Loucy (cell line): ENCODE measurements around the gene POLR3E.

Experiments
- H2AFZ ChIP-seq: fragments of 200-600 bp; sonication (generic); 2 replicates; pipeline ENCODE4 v1.6.0; 2016; ENCODE audit warnings: antibody characterized with exemption, mild to moderate bottlenecking, low read length, moderate library complexity
- H3F3A ChIP-seq: fragments of 200-600 bp; 2 replicates; pipeline ENCODE4 v1.6.0; 2016; ENCODE audit warnings: antibody characterized with exemption, low read depth, mild to moderate bottlenecking
- H3K27me3 ChIP-seq: fragments of 200-600 bp; sonication (generic); 2 replicates; pipeline ENCODE4 v1.6.1; 2014; ENCODE audit warnings: low read length, mild to moderate bottlenecking; ENCODE audit not compliant: insufficient read depth, poor library complexity, severe bottlenecking
- H3K36me3 ChIP-seq: fragments of 200-600 bp; sonication (generic); 2 replicates; pipeline ENCODE4 v1.6.1; 2016; ENCODE audit warnings: low read length; ENCODE audit not compliant: insufficient read depth
- H3K4me1 ChIP-seq: fragments of 200-600 bp; sonication (generic); 2 replicates; pipeline ENCODE4 v1.5.1; 2014; ENCODE audit warnings: low read length, mild to moderate bottlenecking; ENCODE audit not compliant: insufficient read depth, poor library complexity, severe bottlenecking
- H3K4me2 ChIP-seq: fragments of 200-600 bp; sonication (generic); 2 replicates; pipeline ENCODE4 v1.6.0; 2014; ENCODE audit warnings: antibody characterized with exemption, low read length, low read depth, mild to moderate bottlenecking; ENCODE audit not compliant: poor library complexity, severe bottlenecking
- H3K4me3 ChIP-seq: fragments of 200-600 bp; sonication (generic); 2 replicates; pipeline ENCODE4 v1.5.1; 2014; ENCODE audit warnings: low read length, mild to moderate bottlenecking, mixed read lengths; ENCODE audit not compliant: poor library complexity, severe bottlenecking
- H3K79me2 ChIP-seq: fragments of 200-600 bp; sonication (generic); 2 replicates; pipeline ENCODE4 v1.6.1; 2014; ENCODE audit warnings: low read length; ENCODE audit not compliant: insufficient read depth
- H3K9ac ChIP-seq: fragments of 200-600 bp; sonication (generic); 2 replicates; pipeline ENCODE4 v1.6.0; 2014; ENCODE audit warnings: mild to moderate bottlenecking, low read depth, low read length, moderate library complexity; ENCODE audit not compliant: poor library complexity, severe bottlenecking
- H3K9me2 ChIP-seq: fragments of 200-600 bp; sonication (generic); replicated peaks from 2 replicates; pipeline ENCODE4 v1.6.1; 2016; ENCODE audit warnings: low read depth, low read length, mixed read lengths
- H3K9me3 ChIP-seq: fragments of 200-600 bp; sonication (generic); 2 replicates; pipeline ENCODE4 v1.6.1; 2014; ENCODE audit warnings: mild to moderate bottlenecking, antibody characterized with exemption, low read length, low read depth; ENCODE audit not compliant: insufficient read depth
- H4K20me1 ChIP-seq: fragments of 200-600 bp; sonication (generic); 2 replicates; pipeline ENCODE4 v1.6.0; 2014; ENCODE audit warnings: antibody characterized with exemption, low read length, mild to moderate bottlenecking; ENCODE audit not compliant: insufficient read depth, poor library complexity, severe bottlenecking
- EZH2phosphoT487 ChIP-seq: fragments of 200-600 bp; IDR thresholded peaks from 2 replicates; pipeline ENCODE4 v1.6.1; 2018; ENCODE audit warnings: antibody characterized with exemption, mild to moderate bottlenecking, moderate library complexity, borderline replicate concordance
- TF ChIP-seq, protein P1 (sequence below): fragments of 200-600 bp; sonication (generic); conservative IDR thresholded peaks from 2 replicates; pipeline ENCODE4 v1.5.1; 2014; ENCODE audit warnings: mild to moderate bottlenecking, antibody characterized with exemption, low read length

The POLR3E gene

DNA sequence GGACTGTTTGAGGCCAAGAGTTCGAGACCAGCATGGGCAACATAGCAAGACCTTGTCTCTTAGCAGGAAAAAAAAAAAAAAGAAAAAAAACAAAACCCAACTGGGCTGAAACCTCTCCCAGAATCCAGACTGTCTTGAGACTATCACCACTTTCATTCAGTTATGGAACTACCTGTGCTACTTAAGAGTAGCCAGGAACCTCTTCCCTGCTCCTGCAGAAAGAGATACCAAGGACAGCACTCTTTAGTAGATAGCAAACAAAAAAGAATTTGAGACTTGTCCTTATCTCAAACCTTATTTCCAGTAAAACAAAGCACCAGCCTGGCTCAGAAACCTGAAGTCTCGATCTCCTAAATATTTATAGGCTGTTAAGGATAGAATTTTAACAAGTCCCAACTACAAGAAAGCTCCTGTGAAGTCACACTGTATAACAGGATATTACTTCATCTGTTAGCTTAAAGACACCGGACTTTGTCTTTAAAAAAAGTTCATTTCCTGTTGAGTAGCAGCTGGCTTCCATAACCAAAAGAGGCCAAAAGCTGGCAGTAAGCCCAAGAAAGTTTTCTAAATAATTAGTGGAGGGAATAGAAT, 72.1 kb downstream of the POLR3E start:
- Histone ChIP-seq H3K36me3 (peaks cover 6% of the 10 kb centered on the region; the same call in 1 of the 2 replicates), H3F3A (no peaks in the 10 kb centered on the region), H3K79me2 (peaks cover 90% of the 10 kb centered on the region), H3K4me1 (peaks cover 56% of the 10 kb centered on the region), H3K9ac (peak overlapping the region; percentile 0), H4K20me1 (peaks cover 35% of the 10 kb centered on the region), H3K27me3 (no peaks in the 10 kb centered on the region), H3K9me2 (no peaks in the 10 kb centered on the region), H3K4me2 (peak overlapping the region; percentile 84), H3K4me3 (peak overlapping the region; percentile 52), H3K9me3 (no peaks in the 10 kb centered on the region), H2AFZ (no peak overlapping the region)
- TF ChIP-seq EZH2phosphoT487: no peak
- TF ChIP-seq, protein P1, sequence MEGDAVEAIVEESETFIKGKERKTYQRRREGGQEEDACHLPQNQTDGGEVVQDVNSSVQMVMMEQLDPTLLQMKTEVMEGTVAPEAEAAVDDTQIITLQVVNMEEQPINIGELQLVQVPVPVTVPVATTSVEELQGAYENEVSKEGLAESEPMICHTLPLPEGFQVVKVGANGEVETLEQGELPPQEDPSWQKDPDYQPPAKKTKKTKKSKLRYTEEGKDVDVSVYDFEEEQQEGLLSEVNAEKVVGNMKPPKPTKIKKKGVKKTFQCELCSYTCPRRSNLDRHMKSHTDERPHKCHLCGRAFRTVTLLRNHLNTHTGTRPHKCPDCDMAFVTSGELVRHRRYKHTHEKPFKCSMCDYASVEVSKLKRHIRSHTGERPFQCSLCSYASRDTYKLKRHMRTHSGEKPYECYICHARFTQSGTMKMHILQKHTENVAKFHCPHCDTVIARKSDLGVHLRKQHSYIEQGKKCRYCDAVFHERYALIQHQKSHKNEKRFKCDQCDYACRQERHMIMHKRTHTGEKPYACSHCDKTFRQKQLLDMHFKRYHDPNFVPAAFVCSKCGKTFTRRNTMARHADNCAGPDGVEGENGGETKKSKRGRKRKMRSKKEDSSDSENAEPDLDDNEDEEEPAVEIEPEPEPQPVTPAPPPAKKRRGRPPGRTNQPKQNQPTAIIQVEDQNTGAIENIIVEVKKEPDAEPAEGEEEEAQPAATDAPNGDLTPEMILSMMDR: no peak

GRCh38 chr16:22370038-22370820, 73.0 kb downstream of the POLR3E start:
- H3K79me2 ChIP-seq: peaks cover 89% of the 10 kb centered on the region
- H3F3A ChIP-seq: no peaks in the 10 kb centered on the region
- H2AFZ ChIP-seq: no peak overlapping the region
- peak overlapping the region; percentile 0 for H3K9ac ChIP-seq
- no peaks in the 10 kb centered on the region for H3K9me3 ChIP-seq
- H3K4me2 ChIP-seq: peak overlapping the region; percentile 84
- H3K4me3 ChIP-seq: peak overlapping the region; percentile 52
- TF ChIP-seq, protein P1: no peak
- TF ChIP-seq EZH2phosphoT487: no peak
- peaks cover 35% of the 10 kb centered on the region for H4K20me1 ChIP-seq
- H3K9me2 ChIP-seq: no peaks in the 10 kb centered on the region
- H3K36me3 ChIP-seq: no peaks in the 10 kb centered on the region
- peaks cover 61% of the 10 kb centered on the region for H3K4me1 ChIP-seq
- no peaks in the 10 kb centered on the region for H3K27me3 ChIP-seq

DNA sequence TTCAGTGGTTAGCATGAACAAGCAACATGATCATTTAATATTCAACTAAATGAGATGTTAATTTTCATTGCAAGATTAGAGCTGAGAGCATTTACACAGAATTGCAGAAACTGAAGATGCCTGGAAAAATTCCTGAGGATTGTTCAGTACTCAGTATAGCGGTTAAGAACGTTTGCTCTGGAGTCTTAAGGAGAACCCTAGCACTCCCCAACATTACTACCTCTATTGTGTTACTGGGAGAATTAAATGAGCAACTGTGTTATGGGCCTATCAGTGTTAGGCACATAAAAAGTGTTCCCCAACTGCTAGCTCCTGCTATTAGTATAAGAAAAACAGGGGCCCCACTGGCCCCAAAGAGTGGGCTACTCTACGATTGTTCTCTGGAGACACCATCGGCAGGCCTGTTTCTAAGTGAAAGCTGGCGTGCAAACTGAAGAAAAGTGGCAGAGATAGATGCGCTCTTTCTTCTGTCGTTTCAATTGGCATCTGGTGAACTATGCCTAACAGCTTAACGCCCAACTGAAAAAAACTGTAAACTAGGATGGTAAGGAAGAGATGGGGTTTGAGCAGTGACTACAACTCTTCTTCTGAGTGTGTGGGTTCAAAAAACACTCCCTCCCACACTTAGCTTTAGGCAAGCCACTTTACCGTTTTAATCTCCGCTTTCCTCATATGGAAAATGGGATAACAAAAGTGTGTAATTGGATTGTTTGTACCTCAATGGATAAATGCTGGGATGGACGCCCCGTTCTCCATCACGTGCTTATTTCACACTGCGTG, 75.9 kb downstream of the POLR3E start:
- H3F3A ChIP-seq: no peaks in the 10 kb centered on the region
- H2AFZ ChIP-seq: no peak overlapping the region; the same call in 1 of the 2 replicates
- peaks cover 30% of the 10 kb centered on the region for H4K20me1 ChIP-seq
- peaks cover 51% of the 10 kb centered on the region for H3K4me1 ChIP-seq
- peak overlapping the region; percentile 84 for H3K4me2 ChIP-seq
- H3K9ac ChIP-seq: peak overlapping the region; percentile 89
- no peaks in the 10 kb centered on the region for H3K9me3 ChIP-seq
- H3K4me3 ChIP-seq: peak overlapping the region; percentile 92
- TF ChIP-seq EZH2phosphoT487: no peak
- no peaks in the 10 kb centered on the region for H3K9me2 ChIP-seq
- H3K27me3 ChIP-seq: no peaks in the 10 kb centered on the region
- peaks cover 61% of the 10 kb centered on the region for H3K79me2 ChIP-seq
- H3K36me3 ChIP-seq: no peaks in the 10 kb centered on the region
